Measurements from ENCODE around the gene PFDN2.
"Not testable (repeated sequence)": the region's sequence is repeated elsewhere in the genome, so short reads cannot be mapped to it uniquely, and the experiment has no call there.

Gene PFDN2

DNA sequence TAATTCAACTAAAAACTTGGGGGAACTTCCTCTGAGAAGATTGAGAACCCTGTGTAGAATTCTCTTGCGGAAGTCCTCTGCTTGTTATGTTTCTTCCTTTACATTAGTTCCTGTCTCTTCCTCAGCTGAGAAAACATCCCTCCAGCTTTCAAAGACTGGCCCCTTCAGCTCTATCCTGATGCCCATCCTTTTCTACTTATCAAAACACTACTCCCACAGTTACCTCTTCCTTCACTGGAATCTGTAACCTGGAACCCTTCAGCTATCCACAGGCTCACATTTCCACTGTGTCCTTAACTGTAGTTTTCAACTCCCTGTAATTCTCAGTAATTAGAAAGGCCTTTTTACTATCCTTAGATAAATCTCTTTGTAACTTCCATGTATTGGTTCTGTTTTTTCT is 20.6 kb upstream of the PFDN2 start:
- no peak for DNase-seq (ENCODE audit: low spot score)

DNA sequence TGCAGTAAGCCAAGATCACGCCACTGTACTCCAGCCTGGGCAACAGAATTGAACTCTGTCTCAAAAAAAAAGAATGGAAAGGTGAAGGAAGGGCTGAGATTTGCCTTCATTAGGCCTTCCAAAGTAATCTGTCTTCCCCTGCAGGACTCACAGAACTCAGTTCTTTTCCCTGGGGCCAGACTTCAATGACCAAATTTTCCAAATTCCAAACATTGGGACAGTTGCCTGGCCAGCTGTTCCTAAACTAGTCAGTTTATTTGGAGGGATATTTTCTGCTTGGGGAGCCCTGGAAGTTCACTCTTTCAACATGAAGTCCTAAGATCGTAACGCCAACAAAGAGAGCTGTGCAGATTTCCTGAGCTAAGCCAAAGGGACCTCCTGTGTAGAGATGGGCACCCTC is 20.0 kb upstream of the PFDN2 start:
- DNase-seq (ENCODE audit: low spot score), result no peak

DNA sequence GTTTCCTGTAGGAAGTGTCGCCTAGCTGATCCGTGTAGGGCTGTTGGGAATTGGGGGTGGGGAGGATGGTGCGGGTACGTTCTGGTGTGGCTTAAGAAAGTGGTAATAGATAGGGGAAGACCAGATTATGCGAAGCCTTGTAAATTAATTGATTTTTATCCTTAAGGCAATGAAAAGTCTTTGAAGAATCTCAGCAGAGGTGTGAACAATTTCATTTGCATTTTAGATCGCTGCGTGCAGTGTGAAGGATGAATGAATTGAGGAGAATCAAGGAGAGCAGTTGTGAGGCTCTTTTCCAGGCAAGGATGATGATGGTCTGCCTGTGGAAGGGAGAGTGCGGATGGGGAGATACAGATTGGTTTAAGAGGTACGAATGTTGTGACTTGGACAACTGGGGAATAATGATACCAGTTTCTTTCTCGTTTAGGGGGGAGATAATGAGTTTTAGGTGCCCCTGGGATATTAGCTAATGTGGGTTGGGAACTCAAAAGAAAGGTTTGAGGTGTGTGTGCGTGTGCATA is 15.4 kb upstream of the PFDN2 start:
- DNase-seq (ENCODE audit: low spot score), result peak; percentile 36

DNA sequence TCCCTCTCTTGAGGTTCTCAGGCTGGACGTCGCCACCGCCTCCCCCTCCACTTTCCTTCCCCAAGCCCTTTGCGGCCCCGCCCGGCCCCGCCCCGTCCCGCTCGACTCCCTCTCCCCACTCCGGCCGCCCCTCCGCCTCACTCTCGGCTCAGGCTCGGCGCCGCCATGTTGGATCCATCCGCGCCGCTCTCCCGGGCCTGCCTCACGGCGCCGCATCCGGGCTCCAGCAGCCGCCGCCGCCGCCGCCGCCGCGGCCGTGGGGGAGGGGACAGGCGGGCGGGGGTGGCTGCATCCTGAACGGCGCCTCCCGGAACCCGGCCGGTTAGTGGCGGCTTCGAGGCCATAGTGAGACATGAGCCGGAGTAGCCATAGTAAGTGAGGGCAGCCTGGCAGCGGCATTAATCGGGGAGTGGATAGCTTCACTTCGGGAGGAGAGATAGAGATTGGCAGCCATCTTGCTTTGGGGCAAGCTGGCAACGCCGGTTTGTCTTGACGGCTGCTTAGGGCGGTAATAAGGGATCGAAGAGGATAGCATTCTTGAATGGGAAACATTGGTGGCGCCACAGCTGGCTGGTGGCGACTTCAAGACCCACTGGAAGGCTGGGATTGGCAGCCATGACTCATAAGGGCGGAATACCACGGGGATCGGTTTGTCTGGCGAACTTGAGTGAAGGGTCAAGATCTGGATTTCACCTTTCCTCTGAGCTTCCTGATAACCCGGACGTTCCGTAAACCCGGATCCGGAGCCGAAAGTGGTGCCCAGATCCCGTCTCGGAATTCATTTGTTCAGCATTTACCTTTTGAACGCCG is 14.8 kb upstream of the PFDN2 start, which contains the start of gene DEDD:
Gene DEDD, minus strand, starts transcription at position 258 of the 810 bp plus-strand sequence. CDS start 8,205 bp downstream, outside the sequence.
- peak; percentile 98 for DNase-seq (ENCODE audit: low spot score)

DNA sequence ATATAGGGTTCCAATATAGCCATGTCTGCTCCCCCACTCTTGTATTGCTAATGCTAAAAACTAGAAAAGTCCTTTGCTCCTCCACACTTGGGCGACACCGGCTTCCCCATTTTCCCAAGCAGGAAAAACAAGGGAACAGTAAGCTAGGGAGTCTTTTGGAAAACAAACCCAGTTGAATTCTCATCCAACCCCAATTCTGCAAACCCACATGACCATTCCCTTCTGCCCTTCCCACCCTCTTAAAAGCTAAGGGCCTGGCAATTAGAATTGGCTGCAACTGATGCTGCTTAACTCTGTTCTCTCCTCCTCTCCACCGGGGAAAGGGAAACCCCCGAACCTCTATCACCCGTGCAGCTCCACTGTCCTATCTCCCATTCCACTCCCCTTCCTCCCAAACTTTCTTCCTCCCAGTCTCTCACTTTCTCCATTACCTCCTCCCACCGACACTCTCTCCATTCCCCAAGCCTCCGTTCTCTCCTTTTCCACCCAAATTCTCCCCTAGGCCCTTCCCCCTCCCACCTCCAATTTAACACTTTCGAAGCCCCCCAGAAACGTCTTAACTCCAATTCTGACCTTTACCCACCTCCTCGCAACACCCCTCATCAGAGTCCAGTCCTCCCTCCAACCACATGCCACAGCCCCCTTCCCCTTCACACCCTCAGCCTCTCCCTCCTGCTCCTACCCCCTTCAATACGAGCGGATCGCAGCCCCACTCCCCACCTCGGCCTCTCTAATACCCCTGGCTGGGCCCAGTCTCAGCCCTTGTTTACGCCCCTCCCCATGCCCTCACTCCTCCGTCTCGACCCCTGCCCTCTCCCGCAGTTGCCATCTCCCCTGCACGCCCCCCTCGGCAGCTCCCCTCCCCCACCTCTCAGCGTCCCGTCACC is 13.9 kb upstream of the PFDN2 start:
- DNase-seq (ENCODE audit: low spot score), result no peak

DNA sequence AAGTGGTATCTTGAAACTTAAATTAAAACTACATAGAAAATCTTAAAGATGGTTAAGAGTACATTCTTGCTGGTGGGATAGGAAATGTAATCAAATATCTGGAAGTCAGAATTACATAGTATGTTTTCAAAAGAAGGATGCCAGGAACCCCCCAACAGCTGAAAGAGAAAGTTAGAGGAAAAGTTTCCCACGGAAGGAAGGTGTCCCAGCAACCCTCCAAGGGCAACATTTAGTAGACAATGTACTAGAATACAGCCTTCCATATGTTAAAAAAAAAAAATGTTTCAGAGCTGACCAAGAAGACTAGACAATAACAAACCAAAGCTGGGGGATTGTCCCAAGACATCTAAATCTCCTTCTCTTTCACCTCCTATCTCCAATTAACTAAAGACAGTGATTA is 12.4 kb upstream of the PFDN2 start:
- no peak for DNase-seq (ENCODE audit: low spot score)

DNA sequence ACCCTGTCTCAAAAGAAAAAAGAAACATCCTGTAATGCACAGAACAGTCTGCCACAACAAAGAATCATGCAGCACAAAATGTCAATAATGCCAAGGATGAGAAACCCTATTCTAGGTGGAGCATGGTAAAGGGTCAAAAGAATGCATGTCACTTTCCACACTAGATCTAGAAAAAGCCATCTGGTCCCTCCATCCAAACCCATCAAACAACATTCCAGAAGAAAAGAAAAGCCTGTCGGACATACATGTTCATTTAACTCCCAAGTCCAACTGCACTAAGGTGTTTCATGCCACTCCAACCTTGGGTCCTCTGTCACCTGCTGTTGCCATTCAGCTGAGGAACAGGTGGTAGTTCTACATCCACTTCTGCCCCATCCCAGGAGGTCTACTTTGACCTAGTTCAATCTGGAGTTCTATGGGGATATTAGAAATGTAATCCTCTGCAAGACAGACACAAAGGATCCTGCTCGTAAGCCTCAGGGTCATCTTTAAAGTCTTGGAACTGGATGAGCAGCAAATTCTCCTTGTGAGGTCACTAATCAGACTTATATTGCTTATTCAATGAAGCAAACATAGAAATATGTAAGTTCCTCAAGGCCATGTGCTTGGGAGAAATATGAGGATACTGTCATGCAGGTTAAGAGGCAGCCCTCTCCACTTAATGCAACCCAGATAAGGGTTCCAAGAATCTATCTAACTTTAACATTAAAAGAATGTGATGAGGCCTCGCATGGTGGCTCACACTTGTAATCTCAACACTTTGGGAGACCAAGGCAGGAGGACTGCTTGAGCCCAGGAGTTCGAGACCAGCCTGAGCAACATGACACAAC is 11.0 kb upstream of the PFDN2 start:
- no peak for DNase-seq (ENCODE audit: low spot score)

DNA sequence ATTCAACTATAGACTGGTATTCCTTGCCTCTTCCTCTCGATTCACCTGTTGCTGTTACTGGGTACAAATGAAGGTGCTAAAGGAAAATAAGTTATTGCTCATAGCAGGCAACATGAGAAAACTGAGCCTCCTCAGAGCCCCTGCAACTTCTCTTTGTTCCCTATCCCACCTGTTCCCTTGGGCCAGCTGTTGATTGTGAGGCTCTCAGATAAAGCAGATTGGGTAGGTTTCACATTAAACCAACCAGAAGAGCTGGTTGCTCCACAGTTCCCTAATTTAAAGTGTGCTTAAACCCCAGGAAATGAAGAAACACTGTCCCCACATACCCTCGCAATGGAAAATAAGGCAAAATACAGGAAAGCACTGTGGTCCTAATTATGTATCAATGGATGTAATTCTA is 9.8 kb upstream of the PFDN2 start:
- DNase-seq (ENCODE audit: low spot score), result no peak

DNA sequence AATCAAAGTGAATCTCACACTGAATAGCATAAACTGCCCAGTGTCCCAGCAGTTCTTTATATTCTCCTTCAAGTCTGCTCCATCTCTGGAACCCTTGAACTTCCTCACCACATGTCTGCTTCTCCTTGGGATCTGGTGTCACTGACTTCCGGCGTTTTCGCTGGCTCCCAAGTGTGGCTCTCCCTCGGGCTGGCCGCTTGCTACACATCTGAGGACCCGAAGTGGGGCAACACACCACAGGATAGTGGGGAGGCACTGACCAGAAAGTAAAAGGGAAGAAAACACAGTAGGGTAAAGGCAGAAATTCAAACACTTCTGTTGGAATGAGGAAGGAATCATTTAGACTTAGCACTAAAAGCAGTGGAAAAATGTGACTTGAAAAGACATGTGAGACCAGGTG is 5.1 kb upstream of the PFDN2 start:
- DNase-seq (ENCODE audit: low spot score), result no peak

DNA sequence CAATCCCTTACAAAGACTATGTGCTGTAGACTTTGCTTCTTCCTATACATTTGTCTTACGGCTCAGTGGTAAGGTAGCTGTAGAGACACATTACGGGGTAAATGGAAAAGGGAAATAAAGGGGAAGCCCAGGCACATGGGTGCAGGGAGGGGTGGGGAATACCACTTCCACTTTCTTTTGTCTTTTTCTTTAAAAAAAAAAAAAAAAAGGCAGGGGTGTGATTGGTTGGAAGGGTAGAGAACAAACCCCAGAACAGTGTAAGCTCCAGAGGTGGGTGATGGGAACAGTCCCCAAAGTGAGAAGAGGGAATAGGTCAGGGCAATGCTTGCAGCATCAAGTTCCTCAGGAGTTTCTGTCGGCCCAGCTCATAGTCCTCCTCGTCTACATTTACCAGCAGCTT is 4.0 kb upstream of the PFDN2 start:
- DNase-seq (ENCODE audit: low spot score), result no peak

DNA sequence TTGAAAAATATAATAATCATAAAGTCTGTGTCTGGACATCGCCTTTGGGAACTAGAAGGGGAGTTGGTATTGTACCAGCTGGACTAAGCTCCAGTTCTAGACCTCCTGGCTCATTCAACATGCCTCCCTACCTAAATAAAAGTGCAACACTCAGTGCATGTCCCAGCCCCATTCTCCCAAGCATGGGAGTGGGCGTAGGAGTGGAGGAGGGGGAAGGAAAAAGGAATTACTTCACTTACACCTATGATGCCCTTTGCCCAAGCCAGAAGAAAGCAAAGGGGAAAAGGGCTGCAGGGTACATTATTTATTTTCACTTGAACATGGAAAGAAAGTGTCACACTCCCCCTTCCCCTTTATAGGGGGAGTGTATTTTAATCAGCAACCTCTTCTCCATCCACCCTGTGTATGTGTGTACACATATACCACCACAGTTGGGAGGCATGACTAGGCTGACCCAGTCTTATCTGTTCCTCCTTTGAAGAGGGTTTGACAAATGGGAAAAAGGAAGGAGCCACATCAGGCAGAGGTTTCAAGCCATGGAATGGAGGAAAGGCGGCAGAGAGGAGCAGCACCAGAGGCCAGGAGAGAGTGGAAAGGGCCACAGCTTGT is 3.3 kb upstream of the PFDN2 start:
- no peak for DNase-seq (ENCODE audit: low spot score)

DNA sequence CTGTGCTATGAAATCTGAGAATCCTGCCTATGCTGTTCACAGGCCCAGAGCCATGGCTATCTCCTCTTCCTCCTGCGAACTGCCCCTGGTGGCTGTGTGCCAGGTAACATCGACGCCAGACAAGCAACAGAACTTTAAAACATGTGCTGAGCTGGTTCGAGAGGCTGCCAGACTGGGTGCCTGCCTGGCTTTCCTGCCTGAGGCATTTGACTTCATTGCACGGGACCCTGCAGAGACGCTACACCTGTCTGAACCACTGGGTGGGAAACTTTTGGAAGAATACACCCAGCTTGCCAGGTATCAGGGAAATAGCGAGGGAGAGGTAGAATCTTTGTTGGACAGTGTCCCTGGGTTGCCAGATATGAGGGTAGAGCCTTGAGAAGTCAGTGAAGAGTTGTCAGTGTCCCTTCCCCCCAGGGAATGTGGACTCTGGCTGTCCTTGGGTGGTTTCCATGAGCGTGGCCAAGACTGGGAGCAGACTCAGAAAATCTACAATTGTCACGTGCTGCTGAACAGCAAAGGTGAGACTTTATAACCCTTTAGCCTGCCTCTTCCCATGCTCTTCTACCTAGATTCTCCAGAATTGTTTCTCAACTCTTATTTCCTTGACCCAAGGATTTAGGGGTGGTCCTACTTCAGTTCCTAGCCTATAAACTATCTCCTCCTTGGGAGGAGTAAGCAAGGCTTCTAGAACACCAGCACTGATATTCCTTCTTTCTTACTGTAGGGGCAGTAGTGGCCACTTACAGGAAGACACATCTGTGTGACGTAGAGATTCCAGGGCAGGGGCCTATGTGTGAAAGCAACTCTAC is 1.5 kb upstream of the PFDN2 start:
- peak; percentile 33 for DNase-seq (ENCODE audit: low spot score)

DNA sequence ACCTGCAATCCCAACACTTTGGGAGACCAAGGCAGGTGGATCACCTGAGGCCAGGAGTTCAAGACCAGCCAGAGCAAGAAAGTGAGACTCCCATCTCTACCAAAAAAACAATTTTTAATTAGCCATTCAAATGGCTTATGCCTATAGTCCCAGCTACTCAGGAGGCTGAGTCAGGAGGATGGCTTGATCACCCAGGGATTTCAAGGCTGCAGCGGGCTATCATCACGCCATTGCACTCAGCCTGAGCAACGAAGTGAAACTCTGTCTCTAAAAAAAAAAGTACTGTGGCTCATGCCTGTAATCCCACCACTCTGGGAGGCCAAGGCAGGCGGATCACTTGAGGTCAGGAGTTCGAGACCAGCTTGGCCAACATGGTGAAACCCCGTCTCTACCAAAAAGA is 1.9 kb downstream of the PFDN2 start:
- DNase-seq (ENCODE audit: low spot score), result not testable (repeated sequence)

DNA sequence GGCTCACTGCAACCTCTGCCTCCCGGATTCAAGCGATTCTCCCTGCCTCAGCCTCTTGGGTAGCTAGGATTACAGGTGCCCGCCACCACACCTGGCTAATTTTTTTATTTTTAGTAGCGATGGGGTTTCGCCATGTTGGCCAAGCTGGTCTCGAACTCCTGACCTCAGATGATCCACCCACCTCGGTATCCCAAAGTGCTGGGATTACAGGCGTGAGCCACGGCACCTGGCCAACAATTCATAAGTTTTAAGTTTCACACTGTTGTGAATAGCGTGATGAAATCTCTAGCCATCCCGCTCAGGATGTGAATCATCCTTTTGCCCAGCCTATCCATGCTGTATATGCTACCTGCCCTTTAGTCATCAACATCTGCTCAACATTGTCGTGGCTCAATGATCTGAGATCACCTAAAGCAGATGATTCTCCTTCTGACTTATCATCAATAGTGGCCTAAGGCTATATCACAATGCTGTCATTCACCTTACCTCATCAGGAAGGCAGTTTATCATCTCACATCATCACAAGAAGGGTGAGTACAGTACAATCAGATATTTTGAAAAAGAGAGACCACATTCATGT is 2.6 kb downstream of the PFDN2 start:
- peak; percentile 93 for DNase-seq (ENCODE audit: low spot score)

DNA sequence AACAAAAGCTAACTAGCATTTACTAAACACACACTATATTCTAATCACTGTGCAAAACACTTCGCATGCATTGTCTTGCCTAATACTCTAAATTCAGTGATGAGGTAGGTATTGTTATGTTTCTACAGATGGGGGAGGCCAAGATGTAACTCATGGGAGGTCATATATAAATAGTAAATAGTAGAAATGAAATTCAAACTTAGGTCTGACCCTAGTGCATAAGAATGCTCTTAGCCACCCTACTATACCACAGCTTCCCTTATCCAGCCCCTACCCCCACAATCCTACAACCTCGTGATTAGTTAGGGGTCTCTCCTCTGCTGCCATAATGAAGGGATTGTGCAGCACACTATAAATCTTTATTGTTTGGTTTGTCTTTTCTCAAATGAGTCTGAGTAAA is 3.3 kb downstream of the PFDN2 start:
- no peak for DNase-seq (ENCODE audit: low spot score)

DNA sequence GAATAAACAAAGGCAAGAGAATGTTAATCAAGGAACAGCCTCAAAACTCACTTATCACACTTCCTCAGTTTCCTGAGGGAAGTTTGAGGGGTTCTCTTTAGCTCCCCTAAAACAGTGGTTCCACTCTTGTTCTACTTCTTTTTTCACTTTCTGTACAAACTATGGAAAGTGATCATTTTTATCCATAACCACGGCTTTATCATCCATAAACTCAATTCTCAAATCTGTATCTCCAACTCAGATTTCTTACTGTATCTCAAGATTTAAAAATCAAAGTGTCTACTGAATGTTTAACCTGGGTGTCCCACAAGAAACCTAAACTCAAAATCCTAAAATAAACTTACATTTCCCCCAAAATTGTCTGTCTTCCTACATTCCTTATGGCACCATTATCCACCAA is 3.9 kb downstream of the PFDN2 start:
- DNase-seq (ENCODE audit: low spot score), result no peak

DNA sequence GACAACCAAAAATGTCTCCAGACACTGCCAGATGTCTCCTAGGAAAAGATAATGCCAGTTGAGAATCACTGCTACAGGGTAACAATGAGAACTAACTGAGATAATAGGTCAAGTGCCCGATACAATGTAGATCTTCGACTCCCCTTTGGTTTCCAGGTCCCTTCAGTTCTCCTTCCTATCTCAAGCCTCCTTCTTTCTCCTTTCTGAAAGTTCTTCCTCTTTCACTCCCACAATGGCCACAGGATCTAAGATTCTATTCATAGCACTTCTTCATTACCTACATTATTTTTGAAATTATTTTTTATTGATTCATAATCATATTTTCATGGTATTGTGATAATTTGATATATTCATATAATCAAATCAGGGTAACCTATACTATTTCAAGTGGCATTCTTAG is 6.3 kb downstream of the PFDN2 start:
- no peak for DNase-seq (ENCODE audit: low spot score)

DNA sequence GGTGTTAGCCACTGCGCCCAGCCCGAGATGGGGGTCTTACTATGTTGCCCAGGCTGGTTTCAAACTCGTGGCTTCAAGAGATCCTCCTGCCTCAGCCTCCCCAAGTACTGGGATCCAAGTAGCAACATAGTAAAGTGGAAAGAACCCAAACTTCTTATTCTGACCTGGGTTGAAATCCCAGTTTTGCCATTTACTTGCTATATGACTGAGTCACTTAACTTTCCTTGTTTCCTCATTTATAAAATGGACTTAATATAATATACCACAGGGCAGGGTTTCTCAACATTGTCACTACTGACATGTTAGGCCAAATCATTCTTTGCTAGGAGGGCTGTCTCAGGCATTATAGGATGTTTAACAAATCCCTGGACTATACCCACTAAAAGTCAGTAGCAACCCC is 6.7 kb downstream of the PFDN2 start:
- no peak for DNase-seq (ENCODE audit: low spot score)

DNA sequence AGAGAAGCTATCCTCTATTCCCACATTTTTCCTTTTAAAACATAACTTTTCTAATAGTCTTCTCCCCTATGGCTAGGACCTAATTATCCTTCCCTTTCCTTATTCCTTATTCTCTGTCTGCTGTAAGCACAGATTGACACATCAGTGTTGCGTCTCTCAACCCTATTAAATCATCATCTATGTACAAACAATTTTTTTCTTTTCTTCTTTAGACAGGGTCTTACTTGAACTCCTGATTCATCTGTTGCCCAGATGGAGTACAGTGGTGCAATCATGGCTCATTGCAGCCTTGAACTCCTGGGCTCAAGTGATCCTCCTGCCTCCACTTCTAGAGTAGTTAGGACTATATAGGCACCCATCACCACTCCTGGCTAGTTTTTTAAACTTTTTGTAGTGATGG is 11.4 kb downstream of the PFDN2 start:
- no peak for DNase-seq (ENCODE audit: low spot score)

DNA sequence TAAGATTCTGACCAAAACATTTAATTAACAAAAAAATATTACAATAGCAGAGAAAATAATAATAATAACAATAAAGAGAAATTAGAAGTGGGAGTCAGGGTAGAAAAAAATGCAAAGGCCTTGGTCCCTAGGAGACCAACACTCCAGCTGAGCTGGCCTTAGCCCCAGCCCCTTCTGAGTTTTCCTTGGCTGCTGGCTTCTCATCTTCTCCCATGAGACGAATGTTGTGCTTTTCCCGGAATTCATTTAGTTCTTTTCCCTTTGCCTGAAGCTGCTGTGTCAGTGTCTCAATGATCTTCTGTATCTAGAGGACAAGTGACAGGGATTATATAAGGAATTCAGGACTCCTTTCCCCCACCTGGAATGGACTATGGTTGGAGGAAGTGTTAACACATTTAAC is 17.3 kb downstream of the PFDN2 start:
- no peak for DNase-seq (ENCODE audit: low spot score)

Measured in SW480 (cell line).